ENCODE data around the gene GK2. TPM values are rescaled to one million over a fixed set of nuclear protein-coding genes. Genes with fewer than 3 reads are reported as not detected.

Gene GK2
- polyA plus RNA-seq, 12 donors: 0.14 TPM; not detected in 11

DNA sequence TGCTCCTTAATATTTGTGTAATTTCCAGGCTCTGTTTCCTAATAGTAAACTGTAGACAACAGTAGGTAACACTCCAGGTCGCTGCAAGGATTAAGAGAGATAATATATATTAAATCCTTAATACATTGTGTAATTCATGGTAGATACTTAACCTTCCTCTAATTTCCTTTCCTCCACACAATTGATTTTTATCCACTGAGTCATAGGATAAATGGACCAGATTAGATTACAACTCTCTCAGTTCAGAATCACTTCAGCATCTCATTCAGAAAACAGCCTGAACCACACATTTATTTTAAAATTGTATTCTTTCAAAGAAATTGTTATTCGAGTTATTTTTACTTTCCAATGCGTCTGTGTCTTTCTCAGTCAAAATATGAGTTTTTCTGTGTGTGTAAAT is 17.1 kb downstream of the GK2 start:
- no peak for DNase-seq

DNA sequence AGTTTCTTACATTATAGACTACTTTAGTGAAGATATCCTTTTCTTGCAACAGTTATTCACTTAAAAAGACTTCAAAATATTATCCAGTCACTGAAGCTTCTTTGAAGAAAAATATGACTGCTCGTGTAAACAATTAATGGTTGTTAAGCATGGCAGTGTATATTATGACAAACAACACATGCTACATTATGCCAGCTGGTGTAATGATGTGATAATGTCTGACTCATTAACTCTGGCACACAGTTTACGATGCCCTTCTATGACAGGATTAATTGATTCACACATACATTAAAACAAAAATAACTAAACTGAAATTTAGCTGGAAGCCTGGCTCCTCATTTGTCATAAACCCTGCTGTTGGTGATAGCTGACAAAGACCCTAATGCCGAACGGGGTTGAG is 22.4 kb downstream of the GK2 start:
- DNase-seq: no peak

DNA sequence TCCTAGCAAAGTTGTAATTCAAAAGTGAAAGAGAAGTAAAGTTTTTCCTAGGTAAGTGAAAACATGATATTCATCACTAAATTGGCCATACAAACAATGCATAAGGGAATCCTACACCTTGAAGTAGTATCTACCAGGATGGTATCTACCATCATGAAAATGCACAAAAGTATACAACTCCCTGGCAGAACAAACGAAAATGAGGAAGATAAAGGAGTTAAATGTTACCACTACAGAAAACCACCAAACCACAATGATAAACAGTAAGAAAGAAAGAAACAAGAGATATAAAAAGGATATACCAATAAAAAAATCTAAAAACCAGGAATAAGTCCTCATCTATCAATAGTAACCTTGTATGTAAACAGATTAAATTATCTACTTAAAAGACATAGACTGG is 26.9 kb downstream of the GK2 start:
- DNase-seq: no peak

DNA sequence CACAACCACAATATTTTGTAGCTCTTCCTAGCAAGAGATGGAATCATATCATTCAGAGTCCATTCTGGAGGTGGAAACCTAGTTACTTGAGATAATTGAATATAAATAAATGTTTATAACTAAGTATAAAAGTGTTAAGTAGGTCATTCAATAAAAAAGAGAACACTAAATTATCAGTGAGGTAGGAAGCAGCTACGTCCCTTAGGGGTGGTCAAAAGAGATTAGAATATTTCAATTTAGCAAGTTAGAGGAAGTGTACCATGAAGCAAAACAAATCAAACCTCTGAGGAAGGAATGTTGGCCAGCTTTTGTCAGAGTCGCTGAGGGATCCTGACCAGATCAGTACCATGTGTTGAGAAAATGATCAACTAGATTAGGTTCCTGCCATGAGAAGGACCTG is 38.0 kb downstream of the GK2 start:
- no peak for DNase-seq

DNA sequence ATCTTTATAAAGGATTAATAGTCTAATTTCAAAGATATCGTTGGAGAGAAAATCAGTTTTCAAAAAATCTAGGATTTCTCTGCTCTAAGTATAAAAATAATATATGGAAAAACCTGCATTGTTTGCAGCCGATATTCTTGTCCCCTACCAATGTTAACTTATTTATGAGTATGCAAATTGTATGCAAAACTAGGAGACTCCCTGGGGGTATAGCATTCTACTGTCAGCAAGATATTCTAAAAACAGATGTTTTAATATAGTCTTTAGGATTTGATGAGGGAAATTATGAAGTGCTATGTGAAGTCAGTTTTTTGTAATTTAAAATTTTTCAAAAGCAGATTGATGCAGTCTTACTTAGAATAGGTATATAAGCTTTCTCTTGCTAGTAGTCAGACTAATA is 40.9 kb downstream of the GK2 start:
- no peak for DNase-seq

DNA sequence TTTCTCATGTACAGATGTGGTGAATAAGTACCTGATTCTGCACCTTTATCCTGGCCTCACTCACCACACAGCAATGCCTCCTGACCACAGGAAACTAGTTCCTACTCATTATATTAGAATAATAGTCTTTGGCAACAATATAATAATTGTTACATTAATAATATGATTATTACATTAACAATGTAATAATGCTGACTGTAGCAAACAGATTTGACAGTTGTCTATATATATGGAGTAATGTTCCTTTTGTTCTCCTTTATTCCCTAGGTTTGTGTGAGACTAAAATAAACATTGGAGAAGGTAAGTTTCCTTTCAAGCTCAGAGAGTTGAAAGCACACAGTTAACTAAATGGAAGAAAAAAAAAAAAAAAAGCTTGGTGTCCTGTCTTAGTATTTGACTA is 41.6 kb downstream of the GK2 start:
- no peak for DNase-seq

DNA sequence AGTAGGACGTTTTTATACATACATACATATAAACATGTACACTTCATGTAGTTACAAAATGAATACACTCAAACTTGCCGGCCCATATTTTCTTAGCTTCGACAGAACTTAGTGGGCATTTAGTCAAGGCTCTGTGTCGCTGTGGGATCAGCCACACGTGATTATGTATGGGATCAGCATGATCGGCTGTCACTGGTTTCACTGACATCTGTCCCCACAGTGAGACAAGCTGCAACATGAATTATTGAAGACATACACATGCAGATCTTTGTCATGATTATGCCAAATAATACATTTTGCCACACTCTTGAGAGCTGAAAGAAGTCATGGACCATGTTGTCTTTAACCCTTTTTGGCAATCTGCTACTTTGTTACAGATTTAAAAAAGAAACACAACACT is 44.0 kb downstream of the GK2 start:
- no peak for DNase-seq

DNA sequence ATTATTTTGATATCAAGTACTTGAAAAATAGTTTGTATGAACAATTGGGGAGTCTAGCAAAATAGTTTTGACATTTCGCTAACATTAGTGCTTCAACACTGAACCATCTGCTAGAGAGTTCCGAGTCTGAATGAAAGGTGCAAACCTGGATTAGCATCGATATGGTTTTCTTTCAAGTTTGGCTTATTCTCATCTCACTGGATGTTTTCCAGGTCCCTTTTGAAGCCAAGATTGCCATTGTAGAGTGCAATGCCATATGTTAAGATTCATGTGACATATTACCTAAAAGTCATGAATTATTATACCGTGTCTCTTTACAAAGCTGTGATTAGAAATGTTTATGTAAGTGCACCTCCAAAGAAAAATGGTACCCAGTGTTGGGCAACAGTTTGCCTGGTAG is 45.4 kb downstream of the GK2 start:
- DNase-seq: no peak

DNA sequence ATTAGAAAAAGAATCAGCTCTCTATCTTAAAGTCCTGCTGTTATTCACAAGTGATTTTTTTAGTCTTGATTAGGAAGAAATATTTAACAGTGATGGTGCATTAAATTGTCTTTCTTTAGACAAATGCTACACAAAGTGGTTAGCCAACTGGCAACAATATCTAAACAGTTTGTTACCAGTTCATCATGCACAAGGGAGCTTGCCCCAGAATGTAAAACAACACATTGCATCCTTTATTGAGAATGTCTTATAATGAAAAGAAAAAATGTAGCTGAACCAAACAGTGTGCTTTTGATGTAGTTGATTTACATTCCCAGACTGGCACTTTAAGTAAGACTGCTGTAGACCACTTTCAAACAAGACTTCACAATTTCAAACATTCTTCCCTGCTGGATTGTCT is 48.0 kb downstream of the GK2 start:
- DNase-seq: no peak

DNA sequence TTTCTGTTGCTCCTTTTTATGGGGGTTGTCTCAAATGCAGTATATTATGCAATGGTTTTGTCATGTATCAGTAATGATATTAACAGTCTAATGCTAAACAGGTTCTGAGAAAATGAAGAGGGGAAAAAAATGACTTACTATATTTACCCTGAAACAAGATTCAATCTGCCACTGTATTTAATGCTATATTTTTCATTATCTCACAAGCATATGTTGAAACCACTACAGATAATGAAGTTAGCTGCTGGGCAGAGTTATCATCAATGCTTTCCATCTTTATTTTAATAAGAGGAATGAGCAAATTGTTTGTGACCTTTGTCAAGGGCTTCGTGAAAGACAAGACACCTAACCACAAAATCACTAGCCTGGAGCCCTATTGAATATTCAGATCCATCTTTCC is 49.6 kb downstream of the GK2 start:
- DNase-seq: no peak

DNA sequence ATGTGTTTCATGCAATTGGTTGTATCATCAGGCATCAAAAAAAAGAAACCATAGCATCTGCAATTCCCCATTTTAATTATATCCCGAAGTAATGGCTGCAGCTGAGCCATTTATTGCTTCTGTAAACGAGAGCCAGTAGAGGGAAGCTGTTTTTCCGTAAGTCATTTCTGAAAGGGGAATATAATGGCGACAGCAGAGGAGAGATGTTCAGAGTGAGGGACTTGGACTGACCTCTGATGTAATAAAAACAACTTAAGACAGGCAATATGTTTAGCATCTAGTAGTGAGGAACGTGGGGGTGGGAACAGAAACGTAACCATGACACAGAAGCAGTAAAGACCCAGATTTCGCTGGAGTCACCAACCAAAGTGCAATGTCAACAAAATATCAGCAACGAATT is 50.7 kb downstream of the GK2 start:
- no peak for DNase-seq

Other genes with a start within 250 kb of the GK2 start
- gene NAA11, start 82.2 kb downstream of the GK2 start, polyA plus RNA-seq (ENCODE audit: insufficient read length in 12 of 12): 1 to 10 TPM in 1 of 12 donors, under 1 TPM in 9, not detected in 2; 0.18 to 1.1 (median 0.54) TPM